Measurements from ENCODE around the gene TRAM2.

- TF ChIP-seq ESRRA (IDR thresholded peaks at IDR 0.05; ENCODE audit: borderline replicate concordance, low read depth) (no peak), ETV1 (tag; conservative IDR thresholded peaks at IDR 0.05; ENCODE audit: low read depth) (no peak), POLR2A (conservative IDR thresholded peaks at IDR 0.05) (no peak)
These were observed 85.4 kb downstream of the TRAM2 start for GRCh38 chr6:52491203-52492069.
